ENCODE data around the gene GPR142.

GRCh38 chr17:74369665-74370490, 2.6 kb downstream of the GPR142 start:
- TF ChIP-seq POLR2A (IDR thresholded peaks at IDR 0.05) (no peak), CTCF (IDR thresholded peaks at IDR 0.05) (no peak)
